Lung (tissue), 12 donors: ENCODE results near the gene SLAIN2. TPM values are rescaled to one million over a fixed set of nuclear protein-coding genes. Genes with fewer than 3 reads are reported as not detected.
A peak's percentile ranks its signal among the peaks of the same experiment; 100 is the strongest.
"Not testable (repeated sequence)": the region's sequence is repeated elsewhere in the genome, so short reads cannot be mapped to it uniquely, and the experiment has no call there.

Experiments
- ATAC-seq: fragments of 200-7000 bp; cut with Tn5 transposase; one replicate; pipeline ENCODE4 v1.9.1; 2020; ENCODE audit warnings: moderate number of reproducible peaks; ENCODE audit not compliant: insufficient read depth, low FRiP score
- DNase-seq, 3 donors: peaks; one replicate each; pipeline ENCODE4 v3.0.0-alpha.2; 2013 to 2017
- H3K27ac ChIP-seq, 2 donors: one replicate each; pipeline ENCODE4 v1.5.1; 2013; ENCODE audit warnings: mild to moderate bottlenecking in 2 of 2, moderate library complexity in 2 of 2, control low read depth in 1 of 2, inconsistent platforms in 1 of 2, low read depth in 1 of 2, low read length in 1 of 2
- H3K27me3 ChIP-seq, 3 donors: one replicate each; pipeline ENCODE4 v1.5.1; 2013; ENCODE audit warnings: low read length in 2 of 3; ENCODE audit not compliant: control insufficient read depth in 3 of 3, insufficient read depth in 3 of 3
- H3K36me3 ChIP-seq, 4 donors: one replicate each; pipeline ENCODE4 v1.5.1; 2013; ENCODE audit warnings: low read length in 4 of 4, mild to moderate bottlenecking in 1 of 4, moderate library complexity in 1 of 4; ENCODE audit not compliant: control insufficient read depth in 4 of 4, insufficient read depth in 4 of 4
- H3K4me1 ChIP-seq, 5 donors: one replicate each; pipeline ENCODE4 v1.5.1; 2013; ENCODE audit warnings: low read length in 5 of 5, mild to moderate bottlenecking in 2 of 5, moderate library complexity in 1 of 5; ENCODE audit not compliant: control insufficient read depth in 5 of 5, insufficient read depth in 5 of 5
- H3K4me3 ChIP-seq: one replicate; pipeline ENCODE4 v1.5.1; 2013; ENCODE audit warnings: mild to moderate bottlenecking, control low read depth, moderate library complexity
- H3K9ac ChIP-seq, 2 donors: one replicate each; pipeline ENCODE4 v1.5.1; 2013; ENCODE audit warnings: low read length in 2 of 2, control low read depth in 1 of 2; ENCODE audit not compliant: insufficient read depth in 1 of 2
- H3K9me3 ChIP-seq, 4 donors: one replicate each; pipeline ENCODE4 v1.5.1; 2013; ENCODE audit warnings: low read length in 3 of 4, mild to moderate bottlenecking in 1 of 4, moderate library complexity in 1 of 4; ENCODE audit not compliant: control insufficient read depth in 4 of 4, insufficient read depth in 3 of 4
- WGBS, 2 donors: extraction: QIAGEN DNeasy Blood & Tissue Kit; methylation state at CpG; one replicate each; pipeline ENCODE4 v1.1.7; 2013; 5-methylcytosine and 5-hydroxymethylcytosine counted together
- polyA plus RNA-seq, 2 donors: library from polyadenylated mRNA; stranded (reverse); fragments of 200-250 nt; gene quantifications; one replicate each; pipeline ENCODE4 v1.2.1, GENCODE V29; 2013
- total RNA-seq, 2 donors: library from RNA; depleted of rRNA in 1 of 2; stranded (reverse); fragments of >200 nt in 1 of 2; gene quantifications; one replicate each; pipeline ENCODE4 v1.2.1, GENCODE V29; 2014 to 2021
- TF ChIP-seq, protein P1 (sequence below): IDR thresholded peaks from 2 replicates; pipeline ENCODE4 v1.5.1; 2012; ENCODE audit warnings: mild to moderate bottlenecking; ENCODE audit errors: control extremely low read depth, extremely low read depth
- donor health status: control.
- donor health status: control.
- donor health status: Bipolar disorder and iron deficiency.
- donor health status: healthy.
- donor health status: DM: yes; HTN: yes; CAD: no.

The SLAIN2 gene
- total and polyA plus RNA-seq, 4 donors, result 17.8 to 62.8 (median 42.0) TPM

GRCh38 chr4:48431401-48431800, 90.1 kb downstream of the SLAIN2 start:
- TF ChIP-seq, protein P1, sequence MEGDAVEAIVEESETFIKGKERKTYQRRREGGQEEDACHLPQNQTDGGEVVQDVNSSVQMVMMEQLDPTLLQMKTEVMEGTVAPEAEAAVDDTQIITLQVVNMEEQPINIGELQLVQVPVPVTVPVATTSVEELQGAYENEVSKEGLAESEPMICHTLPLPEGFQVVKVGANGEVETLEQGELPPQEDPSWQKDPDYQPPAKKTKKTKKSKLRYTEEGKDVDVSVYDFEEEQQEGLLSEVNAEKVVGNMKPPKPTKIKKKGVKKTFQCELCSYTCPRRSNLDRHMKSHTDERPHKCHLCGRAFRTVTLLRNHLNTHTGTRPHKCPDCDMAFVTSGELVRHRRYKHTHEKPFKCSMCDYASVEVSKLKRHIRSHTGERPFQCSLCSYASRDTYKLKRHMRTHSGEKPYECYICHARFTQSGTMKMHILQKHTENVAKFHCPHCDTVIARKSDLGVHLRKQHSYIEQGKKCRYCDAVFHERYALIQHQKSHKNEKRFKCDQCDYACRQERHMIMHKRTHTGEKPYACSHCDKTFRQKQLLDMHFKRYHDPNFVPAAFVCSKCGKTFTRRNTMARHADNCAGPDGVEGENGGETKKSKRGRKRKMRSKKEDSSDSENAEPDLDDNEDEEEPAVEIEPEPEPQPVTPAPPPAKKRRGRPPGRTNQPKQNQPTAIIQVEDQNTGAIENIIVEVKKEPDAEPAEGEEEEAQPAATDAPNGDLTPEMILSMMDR, result no peak
- WGBS, 2 donors, result 79 to 83% methylated on average over 2 of the region's 2 CpGs
- Histone ChIP-seq H3K27ac (no peak overlapping the region), H3K27me3 (no peaks in the 10 kb centered on the region), H3K4me1 (no peaks in the 10 kb centered on the region), H3K4me3 (no peak overlapping the region), H3K9ac (no peak overlapping the region), H3K9me3 (no peaks in the 10 kb centered on the region), H3K36me3 (peaks cover 0 to 4% (median under 1%) of the 10 kb centered on the region in 4 donors)
- DNase-seq (no peak), ATAC-seq (no peak)

GRCh38 chr4:48432017-48432416, 90.7 kb downstream of the SLAIN2 start:
- Histone ChIP-seq H3K9ac (no peak overlapping the region), H3K27ac (no peak overlapping the region), H3K27me3 (no peaks in the 10 kb centered on the region), H3K4me1 (no peaks in the 10 kb centered on the region), H3K4me3 (no peak overlapping the region), H3K9me3 (no peaks in the 10 kb centered on the region), H3K36me3 (peaks cover 0 to 3% (median under 1%) of the 10 kb centered on the region in 4 donors)
- no peak for DNase-seq
- 78 to 83% methylated on average over 4 of the region's 4 CpGs for WGBS, 2 donors
- TF ChIP-seq, protein P1, result no peak
- ATAC-seq, result no peak

DNA sequence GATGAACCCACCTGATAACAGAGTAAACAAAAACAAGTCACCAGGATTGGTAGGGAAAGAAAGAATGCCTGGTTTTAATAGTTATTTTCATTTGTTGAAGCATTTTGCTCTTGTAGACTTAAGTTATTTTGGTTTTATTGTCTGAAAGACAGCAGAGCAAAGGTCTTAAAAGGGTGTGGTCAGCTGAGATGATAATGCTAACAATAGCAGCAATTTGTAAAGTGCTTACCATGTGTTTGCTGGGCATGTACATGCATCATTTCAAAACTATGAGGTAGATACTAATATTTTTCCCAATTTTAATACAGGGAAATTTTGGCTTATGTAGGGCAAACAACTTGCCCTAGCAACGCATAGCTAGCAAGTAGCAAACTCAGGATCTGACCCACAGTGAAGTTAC, 95.0 kb downstream of the SLAIN2 start:
- Histone ChIP-seq H3K9ac (no peak overlapping the region), H3K27me3 (no peaks in the 10 kb centered on the region), H3K27ac (no peak overlapping the region), H3K4me3 (no peak overlapping the region), H3K36me3 (no peaks in the 10 kb centered on the region), H3K9me3 (no peaks in the 10 kb centered on the region), H3K4me1 (no peaks in the 10 kb centered on the region)
- TF ChIP-seq, protein P1, result no peak
- ATAC-seq (no peak), DNase-seq (no peak)
- WGBS, 2 donors, result 94 to 96% methylated on average over 1 of the region's 1 CpG

- WGBS, 2 donors, result 53 to 63% methylated on average over 2 of the region's 2 CpGs
- no peaks in the 10 kb centered on the region for H3K4me1 ChIP-seq
- no peak overlapping the region for H3K9ac ChIP-seq
- ATAC-seq, result no peak
- no peaks in the 10 kb centered on the region for H3K27me3 ChIP-seq
- no peaks in the 10 kb centered on the region for H3K36me3 ChIP-seq
- DNase-seq, result peak in 1 of 3 donors; percentile 29
- H3K9me3 ChIP-seq, result no peaks in the 10 kb centered on the region
- TF ChIP-seq, protein P1, result no peak
- H3K4me3 ChIP-seq, result no peak overlapping the region
- H3K27ac ChIP-seq, result no peak overlapping the region
Observed at GRCh38 chr4:48439988-48440387, 98.7 kb downstream of the SLAIN2 start.

DNA sequence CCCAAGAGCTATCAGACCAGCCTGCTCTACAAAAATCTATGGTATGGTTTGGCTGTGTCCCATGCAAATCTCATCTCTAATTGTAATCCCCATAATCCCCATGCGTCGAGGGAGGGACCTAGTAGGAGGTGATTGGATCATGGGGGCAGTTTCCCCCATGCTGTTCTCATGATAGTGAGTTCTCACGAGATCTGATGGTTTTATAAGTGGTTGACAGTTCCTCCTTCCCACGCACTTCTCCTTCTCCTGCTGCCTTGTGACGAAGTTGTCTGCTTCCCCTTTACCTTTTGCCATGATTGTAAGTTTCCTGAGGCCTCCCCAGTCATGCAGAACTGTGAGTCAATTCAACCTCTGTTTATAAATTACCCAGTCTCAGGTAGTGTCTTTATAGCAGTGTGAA, 99.6 kb downstream of the SLAIN2 start:
- not testable (repeated sequence) for H3K27ac ChIP-seq, H3K9me3 ChIP-seq, H3K36me3 ChIP-seq, DNase-seq, H3K9ac ChIP-seq, H3K4me1 ChIP-seq, H3K4me3 ChIP-seq, H3K27me3 ChIP-seq, ATAC-seq
- 48 to 71% methylated on average over 5 of the region's 5 CpGs for WGBS, 2 donors
